ENCODE results near the gene CRYGN. TPM values are rescaled to one million over a fixed set of nuclear protein-coding genes. Genes with fewer than 3 reads are reported as not detected.

Gene CRYGN
- total RNA-seq, 1 donor from 2014 or later = not detected

DNA sequence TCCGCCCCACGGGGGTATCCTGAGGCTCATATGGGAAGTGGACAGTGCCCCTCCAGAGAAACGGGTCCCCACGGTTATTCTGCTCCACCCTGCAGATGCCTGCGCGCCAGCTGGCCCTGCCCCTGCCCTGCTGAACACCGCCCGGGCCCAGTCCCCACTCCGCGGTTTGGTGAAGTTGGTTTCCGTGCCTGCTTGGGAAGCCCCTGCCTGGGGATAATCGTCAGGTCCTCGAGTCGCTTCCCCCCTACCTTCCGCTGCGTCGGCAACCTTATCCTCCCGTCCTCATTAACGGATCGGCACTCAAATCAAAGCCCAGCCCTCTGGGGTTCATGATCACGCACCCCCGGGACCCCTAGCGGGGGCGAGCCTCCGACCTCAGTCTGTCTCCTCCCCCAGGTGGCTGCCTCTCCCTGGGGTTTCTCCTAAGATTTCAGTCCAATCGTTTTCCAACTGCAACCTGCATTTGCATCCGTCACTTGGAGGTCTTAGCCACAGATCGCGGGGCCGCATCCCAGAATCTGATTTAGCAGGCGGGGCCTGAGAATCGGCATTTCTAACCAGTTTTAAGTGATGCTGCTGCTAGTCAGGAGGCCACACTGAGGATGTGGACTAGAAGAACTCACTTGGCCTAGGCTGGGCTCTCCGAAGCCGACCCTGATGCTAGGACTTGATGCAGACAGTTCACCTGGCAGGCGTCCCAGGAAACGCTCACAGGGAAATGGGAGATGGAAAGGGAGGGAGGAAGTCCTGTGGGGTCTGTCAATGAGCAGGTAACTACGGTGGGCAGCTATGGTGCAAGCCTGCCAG is 57.7 kb downstream of the CRYGN start:
- no peak for DNase-seq (ENCODE audit: extremely low read depth, low read depth, low spot score)

- DNase-seq (ENCODE audit: extremely low read depth, low read depth, low spot score) = no peak
Measured at GRCh38 chr7:151381348-151382078, 58.4 kb downstream of the CRYGN start.

GRCh38 chr7:151381098-151381347 is 58.9 kb downstream of the CRYGN start:
- DNase-seq (ENCODE audit: extremely low read depth, low read depth, low spot score) = no peak

DNA sequence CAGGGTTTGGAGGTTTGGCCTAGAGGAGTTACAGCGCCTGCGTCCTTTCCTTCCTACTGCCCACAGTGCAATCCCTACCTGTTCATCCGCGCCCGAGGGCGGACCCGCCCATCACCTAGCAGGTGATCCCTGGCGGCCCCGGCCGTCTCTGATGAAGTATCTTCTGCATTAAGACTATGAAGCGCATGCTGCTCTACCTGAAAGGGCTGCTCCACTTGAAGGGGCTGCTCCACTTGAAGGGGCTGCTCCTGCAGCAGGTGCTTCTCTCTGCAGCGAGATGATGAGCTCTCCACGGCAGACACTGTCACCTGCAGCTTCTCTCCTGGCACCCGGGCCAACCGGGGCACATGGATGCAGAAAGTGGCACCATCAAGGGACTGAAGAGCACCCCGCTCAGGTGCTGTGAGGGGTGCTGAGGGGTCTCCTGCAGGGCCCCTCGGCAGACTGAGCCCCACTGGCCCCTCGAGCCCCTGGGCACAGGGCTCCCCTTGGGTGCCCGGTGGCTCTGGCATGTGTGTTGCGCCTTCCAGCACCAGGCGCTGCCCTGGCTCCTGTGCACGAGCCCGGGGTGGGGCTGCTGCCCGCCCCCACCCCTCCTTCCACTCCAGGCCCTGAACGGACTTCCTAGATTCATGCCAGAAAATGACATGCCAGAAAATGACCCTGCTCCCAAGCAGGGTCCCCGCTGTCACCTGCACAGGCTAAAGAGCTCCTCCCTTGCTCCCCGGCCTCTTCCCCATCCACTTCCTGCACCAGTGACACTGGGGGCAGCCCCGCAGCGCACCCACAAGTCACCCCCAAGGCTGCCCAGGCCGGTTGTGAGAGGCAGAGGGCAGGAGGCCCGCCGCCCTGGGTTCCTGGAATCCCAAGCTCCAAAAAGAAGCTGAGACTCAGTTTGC is 59.5 kb downstream of the CRYGN start:
- DNase-seq (ENCODE audit: extremely low read depth, low read depth, low spot score) = no peak

GRCh38 chr7:151379534-151380198 is 60.3 kb downstream of the CRYGN start:
- DNase-seq (ENCODE audit: extremely low read depth, low read depth, low spot score) = no peak

GRCh38 chr7:151379193-151379520 is 60.8 kb downstream of the CRYGN start:
- no peak for DNase-seq (ENCODE audit: extremely low read depth, low read depth, low spot score)

Other genes starting within 250 kb of the CRYGN start
- not detected in 2 replicates for gene H2BK1, start 229.7 kb downstream of the CRYGN start, total RNA-seq
- gene ABCF2, start 212.9 kb downstream of the CRYGN start, total RNA-seq = 58.3 and 59.3 TPM in 2 replicates
- 116 and 140 TPM in 2 replicates for gene CHPF2, start 207.7 kb downstream of the CRYGN start, total RNA-seq
- 5.5 and 5.6 TPM in 2 replicates for gene SMARCD3, start 191.4 kb downstream of the CRYGN start, total RNA-seq
- 39.6 and 42.1 TPM in 2 replicates for gene NUB1, start 98.3 kb downstream of the CRYGN start, total RNA-seq
- 1.5 and 4.3 TPM in 2 replicates for gene WDR86, start 30.1 kb downstream of the CRYGN start, total RNA-seq
- 79.2 and 84.9 TPM in 2 replicates for gene RHEB, start 79.8 kb upstream of the CRYGN start, total RNA-seq